Vagina (tissue), 2 donors: Measurements from ENCODE around the gene SIGLEC14. TPM values are rescaled to one million over a fixed set of nuclear protein-coding genes. Genes with fewer than 3 reads are reported as not detected.

Source experiments
- DNase-seq, 2 donors: peaks; one replicate each; pipeline ENCODE4 v3.0.0-alpha.2; 2017; ENCODE audit errors: extremely low spot score in 2 of 2
- H3K27ac ChIP-seq: fragments of 200-600 bp; sonication (generic); one replicate; pipeline ENCODE4 v1.5.1; 2019
- H3K27me3 ChIP-seq: fragments of 200-600 bp; sonication (generic); one replicate; pipeline ENCODE4 v1.5.1; 2019
- H3K36me3 ChIP-seq, 2 donors: fragments of 200-600 bp; sonication (generic); one replicate each; pipeline ENCODE4 v1.5.1; 2017 to 2019
- H3K4me1 ChIP-seq: fragments of 200-600 bp; sonication (generic); one replicate; pipeline ENCODE4 v1.5.1; 2019
- H3K4me3 ChIP-seq, 2 donors: fragments of 200-600 bp; sonication (generic); 1 replicate in 1 of 2; 2 replicates in 1 of 2; pipeline ENCODE4 v1.5.1; 2016 to 2019
- H3K9me3 ChIP-seq: fragments of 200-600 bp; sonication (generic); one replicate; pipeline ENCODE4 v1.5.1; 2019
- CTCF ChIP-seq, 3 experiments: fragments of 450-650 bp in 2 of 3; fragments of 200-600 bp in 1 of 3; sonication (generic) in 1 of 3; IDR thresholded peaks; one replicate each; pipeline ENCODE4 v1.5.1; 2017 to 2019; ENCODE audit warnings: antibody characterized with exemption in 3 of 3, mild to moderate bottlenecking in 2 of 3, moderate library complexity in 2 of 3
- POLR2A ChIP-seq, 2 donors: fragments of 450-650 bp; IDR thresholded peaks; one replicate each; pipeline ENCODE4 v1.6.1; 2017; ENCODE audit warnings: antibody characterized with exemption in 2 of 2, mild to moderate bottlenecking in 2 of 2, moderate library complexity in 2 of 2
- POLR2AphosphoS5 ChIP-seq, 2 donors: sonication (generic); formaldehyde crosslinking; IDR thresholded peaks; one replicate each; pipeline ENCODE4 v1.9.0; 2017; ENCODE audit warnings: antibody characterized with exemption in 2 of 2, mild to moderate bottlenecking in 2 of 2, low read depth in 1 of 2; ENCODE audit not compliant: insufficient read depth in 1 of 2
- intact Hi-C: fragments of 100-400 bp; cut with DNase I; formaldehyde crosslinking; loops from one replicate; pipeline ENCODE4 v1.15.1; 2023
- total RNA-seq: library from RNA; depleted of rRNA; stranded (reverse); fragments of >200 nt; gene quantifications from one replicate; pipeline ENCODE4 v1.2.3, GENCODE V29; 2016

Gene SIGLEC14
- total RNA-seq, 1 donor from 2014 or later = not detected

GRCh38 chr19:51693260-51693659 lies 46.6 kb upstream of the SIGLEC14 start, which contains the start of gene SPACA6:
Gene SPACA6 (plus strand): TSS chr19:51693330. CDS start chr19:51693527, 197 bp downstream.
- Histone ChIP-seq H3K36me3 (peaks cover 0 to 30% of the 10 kb centered on the region in 2 donors), H3K27me3 (no peaks in the 10 kb centered on the region), H3K4me3 (peak within 1 kb of the TSS; percentile 64 to 96), H3K9me3 (no peaks in the 10 kb centered on the region), H3K4me1 (peaks cover 38% of the 10 kb centered on the region), H3K27ac (peak within 1 kb of the TSS; percentile 97)
- peak in 1 of 2 donors; percentile 83 for DNase-seq
- TF ChIP-seq POLR2A (IDR thresholded peaks at IDR 0.05) = no peak
- no peak for TF ChIP-seq CTCF (IDR thresholded peaks at IDR 0.05)
- TF ChIP-seq POLR2AphosphoS5 (IDR thresholded peaks at IDR 0.05; ENCODE audit: insufficient read depth in 1 of 2, low read depth in 1 of 2) = no peak
- intact Hi-C loops = loop anchor here (10.0 kb wide), 1 partner anchor 328 kb away; the partner anchor contains the start of genes CLDND2 and ETFB

- peaks cover 0 to 22% of the 10 kb centered on the region in 2 donors for H3K36me3 ChIP-seq
- H3K27ac ChIP-seq = peak overlapping the region; percentile 97
- DNase-seq = peak in 1 of 2 donors; percentile 81
- peak overlapping the region; percentile 64 to 96 for H3K4me3 ChIP-seq
- H3K9me3 ChIP-seq = no peaks in the 10 kb centered on the region
- H3K4me1 ChIP-seq = peaks cover 46% of the 10 kb centered on the region
- H3K27me3 ChIP-seq = no peaks in the 10 kb centered on the region
- TF ChIP-seq CTCF (IDR thresholded peaks at IDR 0.05) (no peak), POLR2A (IDR thresholded peaks at IDR 0.05) (no peak), POLR2AphosphoS5 (IDR thresholded peaks at IDR 0.05; ENCODE audit: insufficient read depth in 1 of 2, low read depth in 1 of 2) (no peak)
- intact Hi-C loops = loop anchor here (10.0 kb wide), 1 partner anchor 328 kb away; the partner anchor contains the start of genes CLDND2 and ETFB
Observed at GRCh38 chr19:51692468-51692867, 45.8 kb upstream of the SIGLEC14 start.

- H3K27me3 ChIP-seq = no peaks in the 10 kb centered on the region
- peak overlapping the region; percentile 64 to 96 for H3K4me3 ChIP-seq
- H3K4me1 ChIP-seq = peaks cover 52% of the 10 kb centered on the region
- peak in 1 of 2 donors; percentile 84 for DNase-seq
- no peak for TF ChIP-seq CTCF (IDR thresholded peaks at IDR 0.05)
- no peak for TF ChIP-seq POLR2A (IDR thresholded peaks at IDR 0.05)
- TF ChIP-seq POLR2AphosphoS5 (IDR thresholded peaks at IDR 0.05; ENCODE audit: insufficient read depth in 1 of 2, low read depth in 1 of 2) = no peak
- intact Hi-C loops = loop anchor here (10.0 kb wide), 1 partner anchor 327 kb away; the partner anchor contains the start of genes CLDND2 and ETFB
- peaks cover 0 to 19% of the 10 kb centered on the region in 2 donors for H3K36me3 ChIP-seq
- H3K9me3 ChIP-seq = no peaks in the 10 kb centered on the region
- H3K27ac ChIP-seq = peak overlapping the region; percentile 97
Observed at GRCh38 chr19:51691584-51692428, 45.2 kb upstream of the SIGLEC14 start.

- no peaks in the 10 kb centered on the region for H3K27me3 ChIP-seq
- DNase-seq = no peak
- peaks cover 53% of the 10 kb centered on the region for H3K4me1 ChIP-seq
- peak overlapping the region; percentile 64 to 96 for H3K4me3 ChIP-seq
- peak overlapping the region; percentile 97 for H3K27ac ChIP-seq
- H3K36me3 ChIP-seq = peaks cover 0 to 15% of the 10 kb centered on the region in 2 donors
- no peaks in the 10 kb centered on the region for H3K9me3 ChIP-seq
- intact Hi-C loops = loop anchor here (10.0 kb wide), 1 partner anchor 326 kb away; the partner anchor contains the start of genes CLDND2 and ETFB
- no peak for TF ChIP-seq POLR2AphosphoS5 (IDR thresholded peaks at IDR 0.05; ENCODE audit: insufficient read depth in 1 of 2, low read depth in 1 of 2)
- no peak for TF ChIP-seq POLR2A (IDR thresholded peaks at IDR 0.05)
- no peak for TF ChIP-seq CTCF (IDR thresholded peaks at IDR 0.05)
Observed at GRCh38 chr19:51691074-51691583, 44.5 kb upstream of the SIGLEC14 start.
